HL-60 (cell line): ENCODE data around the gene ZNF24.

Source experiments
- CTCF ChIP-seq: IDR thresholded peaks from one replicate; pipeline ENCODE4 v1.5.1; 2011; ENCODE audit warnings: low read length, control low read depth, inconsistent platforms; ENCODE audit not compliant: insufficient read depth
- SPI1 ChIP-seq: IDR thresholded peaks from 2 replicates; pipeline ENCODE4 v1.6.1; 2012; ENCODE audit warnings: low read depth, mild to moderate bottlenecking, borderline replicate concordance

- no peak for TF ChIP-seq CTCF
- TF ChIP-seq SPI1 = no peak
Observed at GRCh38 chr18:35352283-35352682, 8.1 kb upstream of the ZNF24 start.
